GM19452 (cell line): Measurements from ENCODE around the gene PCDH19.

Experiments
- ATAC-seq: cut with Tn5 transposase; IDR thresholded peaks from one replicate; pipeline ENCODE4 v1.9.1; 2021; ENCODE audit not compliant: unreplicated experiment

The PCDH19 gene

GRCh38 chrX:100407147-100407783, 2.8 kb downstream of the PCDH19 start:
- no peak for ATAC-seq

- no peak for ATAC-seq
Observed at GRCh38 chrX:100405424-100405823, 4.6 kb downstream of the PCDH19 start.

- no peak for ATAC-seq
Observed at GRCh38 chrX:100404851-100405250, 5.2 kb downstream of the PCDH19 start.

- no peak for ATAC-seq
Observed at GRCh38 chrX:100395781-100396180, 14.3 kb downstream of the PCDH19 start.

- no peak for ATAC-seq
Observed at GRCh38 chrX:100381619-100382018, 28.5 kb downstream of the PCDH19 start.

- ATAC-seq, result no peak
Observed at GRCh38 chrX:100379388-100379986, 30.6 kb downstream of the PCDH19 start.

GRCh38 chrX:100377826-100378225, 32.2 kb downstream of the PCDH19 start:
- ATAC-seq, result no peak

- no peak for ATAC-seq
Observed at GRCh38 chrX:100376576-100376975, 33.5 kb downstream of the PCDH19 start.

GRCh38 chrX:100373673-100374072, 36.4 kb downstream of the PCDH19 start:
- ATAC-seq, result no peak

- no peak for ATAC-seq
Observed at GRCh38 chrX:100368167-100368566, 41.9 kb downstream of the PCDH19 start.

- ATAC-seq, result no peak
Observed at GRCh38 chrX:100363896-100364295, 46.2 kb downstream of the PCDH19 start.

GRCh38 chrX:100358766-100359165, 51.3 kb downstream of the PCDH19 start:
- no peak for ATAC-seq

- ATAC-seq, result no peak
Observed at GRCh38 chrX:100356351-100356896, 53.6 kb downstream of the PCDH19 start.

- no peak for ATAC-seq
Observed at GRCh38 chrX:100355680-100356079, 54.4 kb downstream of the PCDH19 start.

- ATAC-seq, result no peak
Observed at GRCh38 chrX:100353326-100353725, 56.7 kb downstream of the PCDH19 start.

GRCh38 chrX:100350704-100351489, 59.2 kb downstream of the PCDH19 start:
- no peak for ATAC-seq

GRCh38 chrX:100349391-100349790, 60.7 kb downstream of the PCDH19 start:
- no peak for ATAC-seq

- ATAC-seq, result no peak
Observed at GRCh38 chrX:100341142-100341510, 68.9 kb downstream of the PCDH19 start.

GRCh38 chrX:100340491-100341141, 69.5 kb downstream of the PCDH19 start:
- no peak for ATAC-seq

- no peak for ATAC-seq
Observed at GRCh38 chrX:100328351-100328750, 81.7 kb downstream of the PCDH19 start.

- ATAC-seq, result no peak
Observed at GRCh38 chrX:100319716-100320115, 90.4 kb downstream of the PCDH19 start.
